GM23248 (cell line): ENCODE results near the gene MYMX. TPM values are rescaled to one million over a fixed set of nuclear protein-coding genes. Genes with fewer than 3 reads are reported as not detected.
A peak's percentile ranks its signal among the peaks of the same experiment; 100 is the strongest.

Experiments used
- DNase-seq: peaks from one replicate; pipeline ENCODE4 v3.0.0-alpha.2; 2015
- H2AFZ ChIP-seq: fragments of 200-600 bp; sonication (generic); 2 replicates; pipeline ENCODE4 v1.6.1; 2016; ENCODE audit warnings: antibody characterized with exemption
- H3F3A ChIP-seq: fragments of 200-600 bp; sonication (generic); 2 replicates; pipeline ENCODE4 v1.6.1; 2016; ENCODE audit warnings: mild to moderate bottlenecking, antibody characterized with exemption, mixed run types; ENCODE audit not compliant: insufficient read depth
- H3K27ac ChIP-seq: fragments of 200-600 bp; sonication (generic); 2 replicates; pipeline ENCODE4 v1.5.1; 2016; ENCODE audit warnings: mild to moderate bottlenecking
- H3K27me3 ChIP-seq: fragments of 200-600 bp; sonication (generic); replicated peaks from 2 replicates; pipeline ENCODE4 v1.6.1; 2016; ENCODE audit warnings: mild to moderate bottlenecking; ENCODE audit not compliant: insufficient read depth
- H3K36me3 ChIP-seq: fragments of 200-600 bp; sonication (generic); 2 replicates; pipeline ENCODE4 v1.6.1; 2016; ENCODE audit warnings: low read depth, mild to moderate bottlenecking
- H3K4me1 ChIP-seq: fragments of 200-600 bp; sonication (generic); 2 replicates; pipeline ENCODE4 v1.6.1; 2016; ENCODE audit warnings: mild to moderate bottlenecking; ENCODE audit not compliant: insufficient read depth
- H3K4me2 ChIP-seq: fragments of 200-600 bp; sonication (generic); one replicate; pipeline ENCODE4 v1.6.1; 2016; ENCODE audit warnings: mild to moderate bottlenecking; ENCODE audit not compliant: unreplicated experiment
- H3K4me3 ChIP-seq: fragments of 200-600 bp; sonication (generic); 2 replicates; pipeline ENCODE4 v1.5.1; 2016; ENCODE audit warnings: mild to moderate bottlenecking
- H3K79me2 ChIP-seq: fragments of 200-600 bp; sonication (generic); 2 replicates; pipeline ENCODE4 v1.6.1; 2016; ENCODE audit warnings: mild to moderate bottlenecking; ENCODE audit not compliant: insufficient read depth
- H3K9ac ChIP-seq: fragments of 200-600 bp; sonication (generic); 2 replicates; pipeline ENCODE4 v1.6.1; 2016; ENCODE audit warnings: mild to moderate bottlenecking
- H3K9me2 ChIP-seq: fragments of 200-600 bp; sonication (generic); 2 replicates; pipeline ENCODE4 v1.6.1; 2016; ENCODE audit warnings: mixed run types, mild to moderate bottlenecking, moderate library complexity; ENCODE audit not compliant: insufficient read depth
- H3K9me3 ChIP-seq: fragments of 200-600 bp; sonication (generic); one replicate; pipeline ENCODE4 v1.6.1; 2017; ENCODE audit warnings: low read depth
- H4K20me1 ChIP-seq: fragments of 200-600 bp; sonication (generic); 2 replicates; pipeline ENCODE4 v1.6.0; 2016; ENCODE audit not compliant: insufficient read depth
- EZH2 ChIP-seq: fragments of 200-600 bp; sonication (generic); IDR thresholded peaks from 2 replicates; pipeline ENCODE4 v1.6.1; 2018; ENCODE audit warnings: antibody characterized with exemption, mild to moderate bottlenecking; ENCODE audit not compliant: insufficient read depth, poor library complexity, severe bottlenecking
- EZH2phosphoT487 ChIP-seq: fragments of 200-600 bp; sonication (generic); IDR thresholded peaks from 2 replicates; pipeline ENCODE4 v1.6.1; 2018; ENCODE audit warnings: antibody characterized with exemption, moderate library complexity, mild to moderate bottlenecking, low read depth; ENCODE audit not compliant: insufficient read depth
- WGBS, 2 experiments: methylation state at CpG; one replicate each; pipeline ENCODE4 v1.1.6; 2015 to 2017; ENCODE audit warnings: low lambda C conversion rate in 2 of 2, low coverage in 1 of 2; ENCODE audit errors: missing lambda C conversion rate in 2 of 2; 5-methylcytosine and 5-hydroxymethylcytosine counted together
- in situ Hi-C: fragments of 300-500 bp; cut with MboI; formaldehyde crosslinking; loops from 2 replicates; pipeline ENCODE4 v1.15.0; 2020
- polyA plus RNA-seq: library from polyadenylated mRNA; unstranded; fragments of >200 nt; fragmentation: Nextera tagmentation; extraction: Ambion mirVana; gene quantifications from 2 replicates; pipeline ENCODE4 v1.2.1, GENCODE V29; 2016
- total RNA-seq: library from RNA; depleted of rRNA; stranded (reverse); fragments of >200 nt; shearing (Covaris generic); gene quantifications from 2 replicates; pipeline ENCODE4 v1.2.3, GENCODE V29; 2014

Gene MYMX
- total and polyA plus RNA-seq, 2 experiments from 2014 or later, result not detected

DNA sequence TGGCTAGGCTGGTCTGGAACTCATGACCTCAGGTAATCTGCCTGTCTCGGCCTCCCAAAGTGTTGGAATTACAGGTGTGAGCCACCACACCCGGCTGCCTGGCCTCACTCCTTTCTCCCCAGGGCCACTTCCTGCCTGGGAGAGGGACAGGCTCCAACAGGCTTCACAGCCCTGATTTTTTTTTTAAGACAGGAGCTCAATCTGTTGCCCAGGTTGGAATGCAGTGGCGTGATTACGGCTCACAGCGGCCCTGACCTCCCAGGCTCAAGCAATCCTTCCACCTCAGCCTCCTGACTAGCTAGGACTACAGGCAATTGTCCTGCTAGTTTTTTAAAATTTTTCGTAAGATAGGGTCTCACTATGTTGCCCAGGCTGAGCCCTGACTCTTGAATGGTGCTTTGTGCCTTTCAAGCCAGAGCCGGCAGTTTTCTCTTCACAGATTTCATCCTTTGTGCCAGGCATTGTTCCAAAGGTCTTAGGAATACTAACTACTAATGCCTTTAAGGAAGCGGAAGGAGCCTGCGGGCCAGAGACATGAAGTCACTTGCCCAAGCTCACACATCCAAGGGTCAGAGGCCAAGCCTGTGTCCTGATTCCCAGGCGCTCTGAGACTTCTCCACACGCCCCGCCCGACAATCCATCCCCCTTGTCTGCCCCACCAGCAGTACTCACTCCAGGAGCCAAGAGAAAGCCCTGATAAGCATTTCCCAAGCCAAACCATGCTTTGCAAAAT is 38.9 kb upstream of the MYMX start:
- no peaks in the 10 kb centered on the region for H3K36me3 ChIP-seq
- H3K27me3 ChIP-seq, result no peaks in the 10 kb centered on the region
- no peaks in the 10 kb centered on the region for H3K9me3 ChIP-seq
- TF ChIP-seq EZH2phosphoT487, result no peak
- no peak for TF ChIP-seq EZH2
- H3F3A ChIP-seq, result peaks cover 24% of the 10 kb centered on the region
- H3K79me2 ChIP-seq, result no peaks in the 10 kb centered on the region
- peaks cover 25% of the 10 kb centered on the region for H3K4me1 ChIP-seq
- WGBS, 2 experiments, result 43 to 45% methylated on average over 13 of the region's 13 CpGs
- H3K27ac ChIP-seq, result peak overlapping the region; percentile 66
- no peaks in the 10 kb centered on the region for H4K20me1 ChIP-seq
- DNase-seq, result peak; percentile 93
- in situ Hi-C loops, result no loop called here
- peak overlapping the region; percentile 52 for H3K4me2 ChIP-seq
- 0 out of 2 replicates have a peak overlapping the region, but pooled peaks have one; percentile 18 for H3K9ac ChIP-seq
- no peaks in the 10 kb centered on the region for H3K9me2 ChIP-seq
- 0 out of 2 replicates have a peak overlapping the region, but pooled peaks have one; percentile 2 for H2AFZ ChIP-seq
- no peak overlapping the region for H3K4me3 ChIP-seq

DNA sequence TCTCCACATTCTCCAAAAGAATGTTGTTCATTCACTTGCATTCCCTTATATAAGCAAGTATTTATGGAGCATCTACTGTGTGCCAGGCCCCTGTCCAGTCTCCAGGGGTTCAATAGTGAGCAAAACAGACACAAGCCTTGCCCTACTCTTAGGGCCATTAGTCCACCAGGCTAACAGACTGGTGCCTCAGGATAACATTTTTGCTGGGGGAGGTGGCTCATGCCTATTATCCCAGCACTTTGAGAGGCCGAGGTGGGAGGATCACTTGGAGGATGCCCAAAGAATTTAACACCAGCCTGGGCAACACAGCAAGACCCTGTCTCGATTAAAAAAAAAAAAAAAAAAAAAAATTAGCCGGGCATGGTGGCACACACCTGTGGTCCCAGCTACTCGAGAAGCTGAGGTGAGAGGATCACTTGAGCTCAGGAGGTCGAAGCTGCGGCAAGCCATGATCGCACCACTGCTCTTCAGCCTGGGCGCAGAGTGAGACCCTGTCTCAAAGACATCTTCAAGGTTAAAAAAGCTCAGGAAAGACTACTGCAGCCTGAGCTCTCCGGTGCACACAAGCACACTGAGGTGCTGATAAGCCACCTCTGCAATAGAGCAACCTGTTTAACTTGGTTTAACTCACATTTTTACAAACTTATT is 38.2 kb upstream of the MYMX start:
- in situ Hi-C loops, result no loop called here
- Histone ChIP-seq H3K4me3 (no peak overlapping the region), H4K20me1 (no peaks in the 10 kb centered on the region), H3F3A (peaks cover 24% of the 10 kb centered on the region), H3K36me3 (no peaks in the 10 kb centered on the region), H3K79me2 (no peaks in the 10 kb centered on the region), H3K9ac (no peak overlapping the region), H3K9me3 (no peaks in the 10 kb centered on the region), H3K27ac (peak overlapping the region; percentile 66), H2AFZ (no peak overlapping the region), H3K4me2 (no peak overlapping the region), H3K27me3 (no peaks in the 10 kb centered on the region), H3K4me1 (peaks cover 23% of the 10 kb centered on the region), H3K9me2 (no peaks in the 10 kb centered on the region)
- DNase-seq, result no peak
- TF ChIP-seq EZH2, result no peak
- TF ChIP-seq EZH2phosphoT487, result no peak
- WGBS, 2 experiments, result 76 to 79% methylated on average over 9 of the region's 9 CpGs

DNA sequence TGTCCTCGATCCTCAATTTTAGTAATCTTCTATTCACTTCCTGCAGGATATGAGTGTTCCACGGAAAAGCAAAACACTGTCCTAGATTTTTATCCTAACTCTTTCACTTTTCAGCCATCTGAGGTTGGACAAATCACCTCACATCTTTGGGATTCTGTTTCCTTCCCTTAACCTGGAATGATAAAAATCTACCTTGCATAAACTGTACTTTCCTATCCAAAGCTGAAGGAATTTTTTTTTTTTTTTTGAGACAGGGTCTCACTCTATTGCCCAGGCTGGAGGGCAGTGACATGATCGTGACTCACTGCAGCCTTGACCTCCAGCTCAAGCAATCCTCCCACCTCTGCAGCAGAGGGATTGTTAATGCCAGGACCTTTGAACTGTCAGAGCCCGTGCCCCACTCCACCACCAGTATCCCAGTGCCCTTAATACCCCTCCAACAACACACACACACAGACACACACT is 37.6 kb upstream of the MYMX start:
- H3K79me2 ChIP-seq, result no peaks in the 10 kb centered on the region
- H3F3A ChIP-seq, result peaks cover 24% of the 10 kb centered on the region
- no peaks in the 10 kb centered on the region for H4K20me1 ChIP-seq
- no peak overlapping the region for H2AFZ ChIP-seq
- H3K9me3 ChIP-seq, result no peaks in the 10 kb centered on the region
- no peaks in the 10 kb centered on the region for H3K36me3 ChIP-seq
- H3K4me2 ChIP-seq, result no peak overlapping the region
- TF ChIP-seq EZH2phosphoT487 (no peak), EZH2 (no peak)
- H3K4me3 ChIP-seq, result no peak overlapping the region
- H3K27me3 ChIP-seq, result no peaks in the 10 kb centered on the region
- DNase-seq, result peak; percentile 25
- in situ Hi-C loops, result no loop called here
- peaks cover 23% of the 10 kb centered on the region for H3K4me1 ChIP-seq
- H3K9me2 ChIP-seq, result no peaks in the 10 kb centered on the region
- 17 to 19% methylated on average over 4 of the region's 4 CpGs for WGBS, 2 experiments
- peak overlapping the region; percentile 66 for H3K27ac ChIP-seq
- no peak overlapping the region for H3K9ac ChIP-seq

DNA sequence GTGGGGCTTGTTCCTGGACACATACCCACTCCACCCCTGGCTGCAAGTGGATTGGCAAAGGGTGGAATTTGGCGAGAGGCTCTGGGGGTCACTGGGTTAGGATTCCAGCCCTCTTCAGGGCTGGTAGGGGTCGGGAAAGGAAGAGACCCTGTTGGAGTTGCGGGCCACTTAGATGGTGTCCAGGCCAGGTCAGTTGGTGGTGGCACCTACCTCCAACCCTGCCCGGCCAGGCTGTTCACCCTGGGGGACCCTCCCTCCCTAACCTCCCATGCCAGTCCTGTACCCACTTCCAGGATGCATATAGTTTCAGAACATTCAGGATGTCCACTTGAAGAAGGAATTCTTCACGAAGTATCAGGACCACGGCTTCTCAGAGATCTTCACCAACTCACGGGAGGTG is 37.1 kb upstream of the MYMX start:
- DNase-seq, result no peak
- H3K36me3 ChIP-seq, result no peaks in the 10 kb centered on the region
- in situ Hi-C loops, result no loop called here
- H3K9me2 ChIP-seq, result no peaks in the 10 kb centered on the region
- no peaks in the 10 kb centered on the region for H3K9me3 ChIP-seq
- no peak overlapping the region for H3K4me2 ChIP-seq
- no peak overlapping the region for H2AFZ ChIP-seq
- H4K20me1 ChIP-seq, result no peaks in the 10 kb centered on the region
- no peak overlapping the region for H3K4me3 ChIP-seq
- TF ChIP-seq EZH2 (no peak), EZH2phosphoT487 (no peak)
- H3K79me2 ChIP-seq, result no peaks in the 10 kb centered on the region
- H3K27ac ChIP-seq, result no peak overlapping the region
- no peaks in the 10 kb centered on the region for H3K27me3 ChIP-seq
- peaks cover 24% of the 10 kb centered on the region for H3F3A ChIP-seq
- peaks cover 23% of the 10 kb centered on the region for H3K4me1 ChIP-seq
- 88 to 95% methylated on average over 7 of the region's 7 CpGs for WGBS, 2 experiments
- H3K9ac ChIP-seq, result no peak overlapping the region
